HepG2 (cell line): ENCODE results near the gene GDA. TPM values are rescaled to one million over a fixed set of nuclear protein-coding genes. Genes with fewer than 3 reads are reported as not detected.

Experiments
- ARID2 ChIP-seq: sonication (generic); formaldehyde crosslinking; IDR thresholded peaks from 2 replicates; pipeline ENCODE4 v1.8.1; 2022; ENCODE audit warnings: mild to moderate bottlenecking, missing genetic modification reagents, borderline replicate concordance
- ATF2 ChIP-seq: sonication (generic); formaldehyde crosslinking; IDR thresholded peaks from 2 replicates; pipeline ENCODE4 v1.4.0; 2020; ENCODE audit warnings: missing genetic modification reagents
- CBX1 ChIP-seq: IDR thresholded peaks from one replicate; pipeline ENCODE4 v1.6.1; 2016; ENCODE audit warnings: antibody characterized with exemption, low read depth
- CEBPG ChIP-seq: IDR thresholded peaks from 2 replicates; pipeline ENCODE4 v1.6.1; 2016
- FLYWCH1 ChIP-seq: sonication (generic); formaldehyde crosslinking; IDR thresholded peaks from 2 replicates; pipeline ENCODE4 v1.8.1; 2023; ENCODE audit warnings: mild to moderate bottlenecking, missing genetic modification reagents
- FOXP1 ChIP-seq, 2 experiments: fragments of 450-650 bp in 1 of 2; IDR thresholded peaks; 2 replicates each; pipeline ENCODE4 v1.6.1; 2017 to 2018; ENCODE audit warnings: antibody characterized with exemption in 1 of 2
- GATAD2A ChIP-seq: IDR thresholded peaks from 2 replicates; pipeline ENCODE4 v1.6.1; 2016
- HIC2 ChIP-seq: sonication (generic); formaldehyde crosslinking; IDR thresholded peaks from 2 replicates; pipeline ENCODE4 v1.9.0; 2022; ENCODE audit warnings: low read depth, missing genetic modification reagents
- MED1 ChIP-seq: sonication (generic); formaldehyde crosslinking; IDR thresholded peaks from 2 replicates; pipeline ENCODE4 v1.4.0; 2020; ENCODE audit warnings: missing genetic modification reagents
- NAIF1 ChIP-seq: sonication (generic); formaldehyde crosslinking; IDR thresholded peaks from 2 replicates; pipeline ENCODE4 v1.5.0; 2020; ENCODE audit warnings: mild to moderate bottlenecking, missing genetic modification reagents, borderline replicate concordance
- REPIN1 ChIP-seq: sonication (generic); formaldehyde crosslinking; IDR thresholded peaks from 2 replicates; pipeline ENCODE4 v1.8.0; 2022; ENCODE audit warnings: missing genetic modification reagents, low read depth, mild to moderate bottlenecking, borderline replicate concordance
- RXRA ChIP-seq: sonication (generic); formaldehyde crosslinking; IDR thresholded peaks from 2 replicates; pipeline ENCODE4 v1.5.1; 2020; ENCODE audit warnings: missing genetic modification reagents
- SALL2 ChIP-seq: sonication (generic); formaldehyde crosslinking; IDR thresholded peaks from 2 replicates; pipeline ENCODE4 v1.8.1; 2023; ENCODE audit warnings: mild to moderate bottlenecking, missing genetic modification reagents, inconsistent platforms
- TBX3 ChIP-seq: fragments of 450-650 bp; IDR thresholded peaks from 2 replicates; pipeline ENCODE4 v1.6.1; 2017; ENCODE audit warnings: antibody characterized with exemption, mild to moderate bottlenecking, inconsistent platforms, borderline replicate concordance
- THAP11 ChIP-seq: IDR thresholded peaks from 2 replicates; pipeline ENCODE4 v1.6.1; 2016; ENCODE audit warnings: missing biosample characterization, missing genetic modification reagents
- ZBTB7B ChIP-seq: sonication (generic); formaldehyde crosslinking; IDR thresholded peaks from 2 replicates; pipeline ENCODE4 v1.4.0; 2020; ENCODE audit warnings: missing genetic modification reagents
- ZKSCAN8 ChIP-seq: IDR thresholded peaks from 2 replicates; pipeline ENCODE4 v1.6.1; 2016; ENCODE audit warnings: borderline replicate concordance, missing genetic modification reagents, missing compliant biosample characterization
- ZNF12 ChIP-seq: sonication (generic); formaldehyde crosslinking; IDR thresholded peaks from 2 replicates; pipeline ENCODE4 v1.5.0; 2020; ENCODE audit warnings: missing genetic modification reagents
- ZNF17 ChIP-seq: sonication (generic); formaldehyde crosslinking; IDR thresholded peaks from 2 replicates; pipeline ENCODE4 v1.5.0; 2020; ENCODE audit warnings: mild to moderate bottlenecking, missing genetic modification reagents
- ZNF331 ChIP-seq: sonication (generic); formaldehyde crosslinking; IDR thresholded peaks from 2 replicates; pipeline ENCODE4 v1.4.0; 2020; ENCODE audit warnings: missing genetic modification reagents
- ZNF33A ChIP-seq: sonication (generic); formaldehyde crosslinking; IDR thresholded peaks from 2 replicates; pipeline ENCODE4 v1.5.1; 2020; ENCODE audit warnings: missing genetic modification reagents, mild to moderate bottlenecking, moderate library complexity, borderline replicate concordance
- ZNF605 ChIP-seq: sonication (generic); formaldehyde crosslinking; IDR thresholded peaks from 2 replicates; pipeline ENCODE4 v1.8.0; 2022; ENCODE audit warnings: mild to moderate bottlenecking, missing genetic modification reagents
- ZNF687 ChIP-seq: sonication (generic); formaldehyde crosslinking; IDR thresholded peaks from 2 replicates; pipeline ENCODE4 v1.5.1; 2020; ENCODE audit warnings: mild to moderate bottlenecking, missing genetic modification reagents, moderate library complexity
- polyA plus RNA-seq, 8 experiments: library from polyadenylated mRNA; depleted of rRNA in 3 of 8; stranded (reverse) in 7 of 8; unstranded in 1 of 8; fragments of >200 nt; fragmentation: Illumina TruSeq in 4 of 8; extraction: Trizol in 4 of 8; gene quantifications; 2 replicates each; pipeline versions ENCODE4 v1.2.1 to v1.2.3, GENCODE V29; 2011 to 2016; ENCODE audit warnings: low read depth in 4 of 8, missing spikeins in 1 of 8, mixed read lengths in 1 of 8; ENCODE audit not compliant: insufficient read depth in 1 of 8
- total RNA-seq, 5 experiments: library from RNA; depleted of rRNA; stranded (reverse); fragments of >200 nt; fragmentation: Illumina TruSeq; extraction: Trizol; gene quantifications; 2 replicates each; pipeline ENCODE4 v1.2.3, GENCODE V29; 2016; ENCODE audit warnings: low read depth in 1 of 5

Gene GDA
- total and polyA plus RNA-seq, 2 of the 13 experiments (the other 11 are each of a cell fraction or from before 2014, with no cell fraction given) = 0.15 to 0.99 TPM

- TF ChIP-seq ZNF687 = peak; percentile 42
- peak; percentile 46; the same call in 1 of the 2 replicates for TF ChIP-seq ARID2 (CRISPR knock-in tag)
- TF ChIP-seq ZNF33A = no peak
- TF ChIP-seq ZNF17 = no peak
- TF ChIP-seq MED1 (CRISPR knock-in tag) = peak; percentile 94
- TF ChIP-seq FLYWCH1 (CRISPR knock-in tag) = no peak
- no peak for TF ChIP-seq TBX3
- TF ChIP-seq GATAD2A = peak; percentile 78
- no peak for TF ChIP-seq FOXP1 (IDR thresholded peaks at IDR 0.05)
- TF ChIP-seq FOXP1 (CRISPR knock-in tag; IDR thresholded peaks at IDR 0.05) = peak; percentile 78; the same call in 1 of the 2 replicates
- no peak for TF ChIP-seq ZNF605
- TF ChIP-seq ZKSCAN8 (CRISPR knock-in tag) = no peak; the same call in 1 of the 2 replicates
- TF ChIP-seq ATF2 (CRISPR knock-in tag) = peak; percentile 65; the same call in 1 of the 2 replicates
- peak; percentile 42; the same call in 1 of the 2 replicates for TF ChIP-seq ZNF331
- TF ChIP-seq REPIN1 = 0 out of 2 replicates have a peak, but pooled peaks have one; percentile 34
- TF ChIP-seq NAIF1 (CRISPR knock-in tag) = 0 out of 2 replicates have a peak, but pooled peaks have one; percentile 19
- TF ChIP-seq CEBPG = 0 out of 2 replicates have a peak, but pooled peaks have one; percentile 22
- TF ChIP-seq ZNF12 (CRISPR knock-in tag) = peak; percentile 46; the same call in 1 of the 2 replicates
- TF ChIP-seq CBX1 = no peak
- peak; percentile 59; the same call in 1 of the 2 replicates for TF ChIP-seq HIC2
- no peak; the same call in 1 of the 2 replicates for TF ChIP-seq SALL2
- TF ChIP-seq THAP11 (CRISPR knock-in tag) = no peak; the same call in 1 of the 2 replicates
- TF ChIP-seq ZBTB7B = peak; percentile 52; the same call in 1 of the 2 replicates
- TF ChIP-seq RXRA (CRISPR knock-in tag) = peak; percentile 85; the same call in 1 of the 2 replicates
Observed at GRCh38 chr9:72129271-72130156, 19.7 kb upstream of the GDA start (continued).
